Sciatic nerve (tissue), 2 donors: Measurements from ENCODE around the gene PROC. TPM values are rescaled to one million over a fixed set of nuclear protein-coding genes. Genes with fewer than 3 reads are reported as not detected.
"Not testable (repeated sequence)": the region's sequence is repeated elsewhere in the genome, so short reads cannot be mapped to it uniquely, and the experiment has no call there.

ENCODE experiments used
- ATAC-seq: fragments of 200-7000 bp; cut with Tn5 transposase; one replicate; pipeline ENCODE4 v1.9.1; 2020; ENCODE audit warnings: mild to moderate bottlenecking, moderate library complexity
- DNase-seq: peaks from one replicate; pipeline ENCODE4 v3.0.0-alpha.2; 2020; ENCODE audit warnings: low spot score
- intact Hi-C: fragments of 100-400 bp; cut with DNase I; formaldehyde crosslinking; loops from one replicate; pipeline ENCODE4 v1.14.2; 2022
- total RNA-seq: library from RNA; stranded (reverse); fragmentation: NEBNext Ultra II Directional; extraction: Animal tissue kit (Norgen Biotek cat#: 25700); gene quantifications from one replicate; pipeline ENCODE4 v1.2.1, GENCODE V29; 2021
- donor health status: DM: no; HTN: no; CAD: no.
- donor health status: DM: no; HTN: no; CAD: no.

The PROC gene
- total RNA-seq, 1 donor from 2014 or later: not detected

- ATAC-seq (no peak), DNase-seq (no peak)
- intact Hi-C loops: no loop called here
Measured at GRCh38 chr2:127449414-127449813, 31.2 kb downstream of the PROC start.

GRCh38 chr2:127449898-127450297 is 31.7 kb downstream of the PROC start:
- intact Hi-C loops: no loop called here
- ATAC-seq: no peak

DNA sequence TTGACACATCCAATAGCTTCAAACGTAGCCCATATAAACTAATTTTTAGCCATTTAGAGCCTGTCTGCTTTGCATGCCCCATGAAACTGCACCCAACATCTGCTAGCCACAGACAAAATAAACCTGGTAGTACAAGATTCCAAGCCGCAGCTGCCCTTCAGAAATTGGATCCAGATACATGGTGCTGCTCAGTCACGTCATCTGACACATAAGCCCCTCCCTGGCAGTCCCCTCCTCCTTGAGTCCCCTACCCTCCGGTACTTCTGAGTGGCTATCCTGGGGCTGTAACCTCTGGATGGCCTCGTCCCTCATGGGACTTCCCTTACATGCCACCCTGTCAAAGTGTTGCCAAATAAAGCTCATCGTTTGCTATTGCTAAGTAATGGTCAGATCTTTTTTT is 33.8 kb downstream of the PROC start:
- ATAC-seq (no peak), DNase-seq (no peak)
- intact Hi-C loops: no loop called here

More at GRCh38 chr2:127449898-127450297, 31.7 kb downstream of the PROC start:
- DNase-seq: no peak

GRCh38 chr2:127452423-127452822 is 34.2 kb downstream of the PROC start:
- ATAC-seq, intact Hi-C loops, DNase-seq: not testable (repeated sequence)

- ATAC-seq (no peak), DNase-seq (no peak)
- intact Hi-C loops: no loop called here
Measured at GRCh38 chr2:127453013-127453391, 34.8 kb downstream of the PROC start.

- ATAC-seq: no peak
- intact Hi-C loops: no loop called here
- DNase-seq: no peak
Measured at GRCh38 chr2:127453392-127454171, 35.4 kb downstream of the PROC start.

- intact Hi-C loops: no loop called here
- ATAC-seq (no peak), DNase-seq (no peak)
Measured at GRCh38 chr2:127454595-127455565, 36.7 kb downstream of the PROC start.

GRCh38 chr2:127455566-127456493 is 37.6 kb downstream of the PROC start:
- ATAC-seq (no peak), DNase-seq (no peak)
- intact Hi-C loops: no loop called here

DNA sequence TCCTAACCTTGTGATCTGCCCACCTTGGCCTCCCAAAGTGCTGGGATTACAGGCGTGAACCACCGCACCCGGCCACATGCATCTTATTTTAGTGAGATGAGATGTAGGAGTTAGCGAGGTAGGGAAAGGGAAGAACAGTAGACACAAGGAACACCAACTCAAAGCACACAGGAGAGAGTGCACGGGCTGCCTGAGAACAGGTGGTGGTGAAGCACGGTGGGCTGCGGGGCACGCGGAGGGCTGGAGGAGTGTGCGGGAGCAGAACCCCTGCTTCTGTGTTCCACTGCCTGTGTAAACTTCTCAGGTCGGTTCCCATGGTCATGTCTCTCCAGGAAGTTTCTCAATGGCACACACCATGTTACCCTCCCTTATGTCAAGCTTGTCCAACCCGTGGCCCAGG is 38.7 kb downstream of the PROC start:
- intact Hi-C loops: no loop called here
- no peak for ATAC-seq
- DNase-seq: no peak

- no peak for ATAC-seq
- no peak for DNase-seq
- intact Hi-C loops: no loop called here
Measured at GRCh38 chr2:127462461-127462860, 44.2 kb downstream of the PROC start.

- DNase-seq (no peak), ATAC-seq (no peak)
- intact Hi-C loops: no loop called here
Measured at GRCh38 chr2:127463155-127463991, 45.1 kb downstream of the PROC start.

- DNase-seq: no peak
- intact Hi-C loops: no loop called here
- ATAC-seq: no peak
Measured at GRCh38 chr2:127464470-127465257, 46.4 kb downstream of the PROC start.

DNA sequence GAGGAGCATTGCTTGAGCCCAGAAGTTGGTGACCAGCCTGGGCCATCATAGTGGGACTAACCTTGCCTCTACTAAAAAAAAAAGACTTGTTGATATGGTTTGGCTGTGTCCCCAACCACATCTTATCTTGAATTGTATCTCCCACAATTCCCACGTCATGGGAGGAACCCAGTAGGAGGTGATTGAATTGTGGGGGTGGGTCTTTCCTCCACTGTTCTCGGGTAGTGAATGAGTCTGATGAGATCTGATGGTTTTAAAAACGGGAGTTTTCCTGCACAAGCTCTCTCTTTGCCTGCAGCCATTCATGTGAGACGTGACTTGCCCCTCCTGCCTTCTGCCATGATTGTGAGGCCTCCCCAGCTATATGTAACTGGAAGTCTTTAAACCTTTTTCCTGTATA is 47.0 kb downstream of the PROC start:
- ATAC-seq (no peak), DNase-seq (no peak)
- intact Hi-C loops: no loop called here

GRCh38 chr2:127469051-127469450 is 50.8 kb downstream of the PROC start:
- intact Hi-C loops: no loop called here
- ATAC-seq (no peak), DNase-seq (no peak)

DNA sequence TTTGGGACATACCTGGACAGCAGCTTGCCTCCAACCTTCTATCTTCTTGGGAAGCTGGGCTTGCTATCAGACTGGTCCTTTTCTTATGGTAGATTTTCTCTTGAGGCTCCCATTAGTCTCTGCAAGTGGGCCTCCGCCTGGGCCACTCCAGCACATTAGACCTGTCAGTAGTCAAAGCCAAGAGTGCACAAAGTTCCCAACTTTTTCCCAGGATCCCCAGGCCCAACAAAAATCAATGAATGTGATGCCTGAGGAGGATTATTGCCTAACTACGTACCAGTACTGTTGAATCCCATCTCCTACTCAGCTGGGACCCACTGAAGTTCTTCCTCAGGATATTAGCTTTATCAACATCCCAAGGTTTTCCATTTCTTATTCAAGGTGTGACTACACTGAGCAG is 51.7 kb downstream of the PROC start:
- DNase-seq (no peak), ATAC-seq (no peak)
- intact Hi-C loops: no loop called here

DNA sequence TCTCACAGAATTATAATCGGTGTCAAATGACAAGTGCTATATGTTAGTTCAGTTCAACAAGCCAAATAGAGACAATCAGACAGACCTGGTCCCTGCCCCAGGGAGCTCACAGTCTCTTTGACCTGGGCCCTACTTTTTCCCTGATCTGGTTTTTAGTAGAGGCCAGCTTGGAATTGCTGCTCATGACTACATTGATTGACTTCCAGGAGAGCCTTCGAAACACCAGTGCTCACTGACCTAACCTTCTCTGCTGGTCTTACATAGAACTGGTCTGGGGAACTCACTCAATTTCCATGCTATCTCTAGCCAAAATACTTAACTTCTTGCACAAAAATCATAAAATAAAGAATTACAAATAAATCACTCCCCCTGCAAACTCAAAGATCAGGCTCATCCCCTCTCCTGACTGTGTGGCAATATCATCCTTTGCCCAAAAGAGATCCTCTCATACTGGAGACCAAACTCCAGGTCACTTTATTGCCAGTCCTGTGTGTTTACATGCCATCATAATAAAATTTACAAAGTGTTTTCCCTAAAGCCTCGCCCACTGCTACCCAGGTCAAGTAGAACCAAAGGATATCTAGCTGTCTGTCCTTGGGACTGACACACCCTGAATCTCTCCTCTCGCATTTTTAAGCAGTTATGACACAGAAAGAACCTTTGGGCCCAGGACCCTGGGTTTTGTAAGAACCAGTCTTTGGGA is 53.2 kb downstream of the PROC start:
- intact Hi-C loops: no loop called here
- ATAC-seq (no peak), DNase-seq (no peak)

- DNase-seq (no peak), ATAC-seq (no peak)
- intact Hi-C loops: no loop called here
Measured at GRCh38 chr2:127472268-127472667, 54.0 kb downstream of the PROC start.
